AG04450 (cell line): Measurements from ENCODE around the gene TGFBR3. TPM values are rescaled to one million over a fixed set of nuclear protein-coding genes. Genes with fewer than 3 reads are reported as not detected.

Experiments
- CTCF ChIA-PET: fragments of 300-600, 350-600 bp; formaldehyde crosslinking; extraction: SDS; loops from one replicate; lab custom pipeline; 2022; ENCODE audit warnings: antibody characterized with exemption, inconsistent platforms; lab: Charles Lee
- POLR2A ChIA-PET: fragments of 350-600 bp; formaldehyde crosslinking; extraction: SDS; loops from one replicate; lab custom pipeline; 2021; ENCODE audit warnings: antibody characterized with exemption, inconsistent platforms; lab: Yijun Ruan, JAX
- DNase-seq: peaks from one replicate; pipeline ENCODE4 v3.0.0-alpha.2; 2011; ENCODE audit warnings: low read depth, low spot score
- H3K27ac ChIP-seq: one replicate; pipeline ENCODE4 v1.5.1; 2012; ENCODE audit warnings: low read depth, low read length, control low read depth
- H3K27me3 ChIP-seq: one replicate; pipeline ENCODE4 v1.6.0; 2012; ENCODE audit warnings: low read length; ENCODE audit not compliant: control insufficient read depth, insufficient read depth
- H3K4me3 ChIP-seq: 2 replicates; pipeline ENCODE4 v1.5.1; 2011; ENCODE audit warnings: mild to moderate bottlenecking, low read depth, low read length, control low read depth
- H3K9me3 ChIP-seq: 2 replicates; pipeline ENCODE4 v1.5.1; 2012; ENCODE audit warnings: low read length; ENCODE audit not compliant: control insufficient read depth, insufficient read depth
- polyA plus RNA-seq: library from polyadenylated mRNA; depleted of rRNA; stranded (reverse); fragments of >200 nt; gene quantifications from 2 replicates; pipeline ENCODE4 v1.2.3, GENCODE V29; 2011; rRNA removed
- small RNA-seq: library from RNA; depleted of rRNA; stranded (forward); fragments of <200 nt; gene quantifications from one replicate; pipeline ENCODE3, GENCODE V24; 2012; ENCODE audit warnings: low read depth; ENCODE audit not compliant: insufficient read length
- TF ChIP-seq, protein P1 (sequence below): IDR thresholded peaks from 2 replicates; pipeline ENCODE4 v1.5.1; 2011; ENCODE audit warnings: low read depth, low read length, control low read depth, inconsistent platforms

Gene TGFBR3
- polyA plus RNA-seq, 1 experiment, result 36.5 TPM

DNA sequence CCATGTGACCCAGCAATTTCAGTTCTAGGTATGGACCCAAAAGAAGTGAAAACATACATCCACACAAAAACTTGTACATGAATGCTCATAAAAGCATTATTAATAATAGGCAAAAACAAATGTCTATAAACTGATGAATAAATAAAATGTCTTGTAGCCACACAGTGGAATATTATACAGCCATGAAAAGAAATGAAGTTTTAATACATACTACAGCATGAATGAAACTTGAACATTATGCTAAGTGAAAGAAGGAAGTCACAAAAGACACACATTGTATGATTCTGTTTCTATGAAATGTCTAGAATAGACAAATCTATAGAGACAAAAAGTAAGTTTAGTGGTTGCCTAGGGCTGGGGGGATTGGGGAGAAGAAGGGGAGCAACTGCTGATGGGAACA lies 255.1 kb downstream of the TGFBR3 start:
- Histone ChIP-seq H3K27ac (no peak overlapping the region), H3K27me3 (no peaks in the 10 kb centered on the region), H3K9me3 (no peaks in the 10 kb centered on the region; the same call in 1 of the 2 replicates), H3K4me3 (no peak overlapping the region)
- no peak for DNase-seq
- ChIA-PET POLR2A (no interaction called here), CTCF (no interaction called here)
- TF ChIP-seq, protein P1, sequence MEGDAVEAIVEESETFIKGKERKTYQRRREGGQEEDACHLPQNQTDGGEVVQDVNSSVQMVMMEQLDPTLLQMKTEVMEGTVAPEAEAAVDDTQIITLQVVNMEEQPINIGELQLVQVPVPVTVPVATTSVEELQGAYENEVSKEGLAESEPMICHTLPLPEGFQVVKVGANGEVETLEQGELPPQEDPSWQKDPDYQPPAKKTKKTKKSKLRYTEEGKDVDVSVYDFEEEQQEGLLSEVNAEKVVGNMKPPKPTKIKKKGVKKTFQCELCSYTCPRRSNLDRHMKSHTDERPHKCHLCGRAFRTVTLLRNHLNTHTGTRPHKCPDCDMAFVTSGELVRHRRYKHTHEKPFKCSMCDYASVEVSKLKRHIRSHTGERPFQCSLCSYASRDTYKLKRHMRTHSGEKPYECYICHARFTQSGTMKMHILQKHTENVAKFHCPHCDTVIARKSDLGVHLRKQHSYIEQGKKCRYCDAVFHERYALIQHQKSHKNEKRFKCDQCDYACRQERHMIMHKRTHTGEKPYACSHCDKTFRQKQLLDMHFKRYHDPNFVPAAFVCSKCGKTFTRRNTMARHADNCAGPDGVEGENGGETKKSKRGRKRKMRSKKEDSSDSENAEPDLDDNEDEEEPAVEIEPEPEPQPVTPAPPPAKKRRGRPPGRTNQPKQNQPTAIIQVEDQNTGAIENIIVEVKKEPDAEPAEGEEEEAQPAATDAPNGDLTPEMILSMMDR, result no peak

Small RNA genes within 50 kb of the gene (small RNA-seq; reads per million reads assigned to genes)
- gene RN7SL653P, result not detected

Other genes starting within 250 kb of the TGFBR3 start
- not detected in 2 replicates for gene BRDT, start 63.2 kb upstream of the TGFBR3 start, polyA plus RNA-seq
- 2.6 and 4.1 TPM in 2 replicates for gene EPHX4, start 143.8 kb upstream of the TGFBR3 start, polyA plus RNA-seq
- gene SETSIP, start 189.3 kb upstream of the TGFBR3 start, polyA plus RNA-seq, result 0.22 and 0.52 TPM in 2 replicates
- 3.1 and 5.0 TPM in 2 replicates for gene BTBD8, start 194.2 kb upstream of the TGFBR3 start, polyA plus RNA-seq